Activated T-cell treated with anti-CD3 and anti-CD28 coated beads for 4 hours (primary cell): Measurements from ENCODE around the gene APEX1.
"Not testable (repeated sequence)": the region's sequence is repeated elsewhere in the genome, so short reads cannot be mapped to it uniquely, and the experiment has no call there.

ENCODE experiments used
- DNase-seq: peaks from one replicate; pipeline ENCODE4 v3.0.0-alpha.2; 2020

Gene APEX1

GRCh38 chr14:20478894-20479293 is 23.9 kb downstream of the APEX1 start:
- no peak for DNase-seq

GRCh38 chr14:20482382-20482781 is 27.4 kb downstream of the APEX1 start:
- DNase-seq: no peak

- no peak for DNase-seq
Measured at GRCh38 chr14:20485900-20486299, 30.9 kb downstream of the APEX1 start.

GRCh38 chr14:20486684-20487395 is 31.8 kb downstream of the APEX1 start:
- no peak for DNase-seq

GRCh38 chr14:20487396-20487725 is 32.3 kb downstream of the APEX1 start:
- no peak for DNase-seq

- no peak for DNase-seq
Measured at GRCh38 chr14:20489093-20489994, 34.3 kb downstream of the APEX1 start.

GRCh38 chr14:20490563-20490962 is 35.5 kb downstream of the APEX1 start:
- DNase-seq: no peak

GRCh38 chr14:20492486-20492885 is 37.5 kb downstream of the APEX1 start:
- no peak for DNase-seq

- DNase-seq: no peak
Measured at GRCh38 chr14:20493634-20494033, 38.6 kb downstream of the APEX1 start.

- DNase-seq: no peak
Measured at GRCh38 chr14:20494935-20495766, 40.1 kb downstream of the APEX1 start.

GRCh38 chr14:20498622-20499021 is 43.6 kb downstream of the APEX1 start:
- DNase-seq: no peak

GRCh38 chr14:20499108-20499507 is 44.1 kb downstream of the APEX1 start:
- no peak for DNase-seq

GRCh38 chr14:20499881-20500280 is 44.9 kb downstream of the APEX1 start:
- no peak for DNase-seq

GRCh38 chr14:20501346-20501745 is 46.3 kb downstream of the APEX1 start:
- DNase-seq: no peak

GRCh38 chr14:20503898-20504297 is 48.9 kb downstream of the APEX1 start:
- DNase-seq: no peak

GRCh38 chr14:20506276-20506675 is 51.2 kb downstream of the APEX1 start:
- not testable (repeated sequence) for DNase-seq

- not testable (repeated sequence) for DNase-seq
Measured at GRCh38 chr14:20506752-20507151, 51.7 kb downstream of the APEX1 start.
